DMS 273 (cell line): ENCODE data around the gene SLC51B.
"Not testable (repeated sequence)": the region's sequence is repeated elsewhere in the genome, so short reads cannot be mapped to it uniquely, and the experiment has no call there.

Source experiments
- DNase-seq: peaks from one replicate; lab custom pipeline; 2025; ENCODE audit not compliant: unreplicated experiment; lab: John Stamatoyannopoulos, UW

The SLC51B gene

DNA sequence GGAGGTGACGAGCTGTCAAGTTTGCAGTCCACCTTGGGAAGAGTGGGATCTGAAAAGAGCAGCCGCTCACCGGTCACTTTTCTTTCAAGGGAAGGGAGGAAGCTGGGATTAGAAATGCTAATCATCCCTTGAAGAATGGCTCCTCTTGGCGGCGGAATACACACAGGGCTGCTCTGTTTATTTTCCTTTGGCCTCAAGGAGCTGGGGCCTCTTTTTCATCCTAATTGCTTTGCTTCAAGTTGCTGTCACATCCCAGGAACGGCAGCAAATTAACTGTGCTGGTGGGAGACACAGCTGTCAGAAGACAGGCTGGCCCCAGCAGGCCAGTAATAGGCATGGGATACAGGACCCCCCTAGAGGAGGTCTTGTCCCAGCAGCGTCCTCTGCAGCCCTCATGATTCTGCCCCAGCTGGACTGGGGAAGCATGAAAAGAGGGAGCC is 38.1 kb downstream of the SLC51B start:
- DNase-seq: no peak

DNA sequence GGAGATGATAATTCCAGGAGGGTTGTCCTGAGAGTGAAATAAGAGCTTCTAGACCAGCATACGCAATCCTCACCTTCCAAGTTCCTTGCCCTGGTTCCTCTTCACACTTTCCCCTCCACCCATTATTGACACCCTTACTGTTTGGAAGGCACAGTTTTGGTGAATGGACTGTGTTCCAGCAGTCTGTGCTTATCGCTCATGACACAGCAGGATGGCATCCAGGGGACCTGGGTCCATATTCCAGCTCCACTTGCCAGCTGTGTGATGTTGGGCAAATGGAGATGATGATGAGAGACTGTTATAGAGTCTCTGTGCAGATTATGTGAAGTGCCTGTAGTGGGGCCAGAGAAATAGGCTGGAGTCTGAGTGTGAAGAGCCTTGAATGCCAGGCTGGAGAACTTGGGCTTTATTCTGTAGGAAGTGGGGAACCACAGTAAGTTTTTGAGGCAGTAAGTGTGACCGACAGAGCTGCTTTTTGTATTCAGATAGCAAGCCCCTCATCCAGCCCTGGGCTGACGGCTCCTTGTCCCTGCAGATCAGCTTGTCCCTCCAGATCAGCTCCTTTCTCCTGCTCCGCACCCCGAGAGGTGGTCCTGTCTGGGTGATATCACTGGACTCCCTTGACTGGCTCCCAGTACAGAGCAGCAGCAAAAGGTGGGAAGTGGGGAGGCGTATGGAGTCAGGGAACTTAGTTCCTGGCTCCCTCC is 39.5 kb downstream of the SLC51B start:
- DNase-seq: no peak

DNA sequence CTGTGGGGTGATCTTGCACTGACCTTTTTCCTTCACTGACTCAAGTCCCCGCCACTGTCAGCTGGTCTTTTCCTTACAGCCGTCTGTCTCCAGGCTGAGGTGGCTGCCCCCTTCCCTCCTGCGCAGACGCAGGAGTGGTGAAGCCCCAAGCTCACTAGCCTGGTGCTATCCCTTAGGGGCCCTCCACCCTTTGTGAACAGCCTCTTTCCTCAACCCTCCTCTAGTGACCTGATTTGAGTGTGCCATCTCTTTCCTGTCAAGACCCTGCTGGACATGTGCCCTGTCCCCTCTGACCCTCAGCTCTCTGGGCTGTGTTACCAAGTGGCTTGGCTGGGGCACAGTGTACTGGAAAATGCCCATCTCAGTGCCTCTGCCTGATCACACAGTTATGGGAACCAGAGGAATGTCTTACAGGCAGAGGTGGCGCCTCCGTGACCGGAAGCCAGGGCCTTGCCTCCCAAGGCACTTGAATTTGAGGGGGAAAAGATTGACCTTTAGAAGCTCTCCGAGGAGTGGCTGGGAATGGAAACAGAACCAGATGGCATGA is 40.1 kb downstream of the SLC51B start:
- no peak for DNase-seq

DNA sequence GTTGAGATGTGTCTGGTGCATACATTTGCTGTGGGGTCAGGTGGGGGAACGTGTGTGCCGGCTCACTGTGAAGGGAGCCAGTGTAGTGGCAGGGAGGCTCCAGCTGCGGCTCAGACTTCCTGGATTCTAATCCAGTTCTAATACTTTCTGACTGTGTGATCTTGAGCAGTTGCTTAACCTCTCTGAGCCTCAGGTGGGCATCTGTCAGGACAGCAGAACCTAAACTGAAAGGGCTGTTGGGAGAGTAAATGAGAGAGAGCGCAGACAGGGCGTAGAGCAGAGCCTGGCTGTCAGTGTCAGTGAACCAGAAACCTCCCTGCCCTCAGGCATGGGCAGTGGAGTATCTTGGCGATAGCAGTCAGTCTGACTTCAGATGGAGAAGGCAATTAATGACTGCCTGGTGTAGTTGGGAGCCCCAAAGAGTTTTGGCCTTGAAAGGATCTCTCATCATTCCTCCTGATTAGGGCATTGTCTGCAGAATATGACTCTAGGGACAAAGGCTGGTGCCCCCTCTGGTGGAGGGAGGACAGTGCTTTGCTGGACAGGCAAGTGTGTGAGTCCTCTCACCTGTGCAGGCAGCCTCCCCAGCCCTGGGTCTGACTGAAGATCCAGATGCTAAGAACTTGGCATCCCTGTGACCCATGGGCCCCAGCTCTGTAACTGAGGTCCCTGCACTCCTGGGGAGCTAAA is 40.9 kb downstream of the SLC51B start:
- DNase-seq: peak; percentile 23

DNA sequence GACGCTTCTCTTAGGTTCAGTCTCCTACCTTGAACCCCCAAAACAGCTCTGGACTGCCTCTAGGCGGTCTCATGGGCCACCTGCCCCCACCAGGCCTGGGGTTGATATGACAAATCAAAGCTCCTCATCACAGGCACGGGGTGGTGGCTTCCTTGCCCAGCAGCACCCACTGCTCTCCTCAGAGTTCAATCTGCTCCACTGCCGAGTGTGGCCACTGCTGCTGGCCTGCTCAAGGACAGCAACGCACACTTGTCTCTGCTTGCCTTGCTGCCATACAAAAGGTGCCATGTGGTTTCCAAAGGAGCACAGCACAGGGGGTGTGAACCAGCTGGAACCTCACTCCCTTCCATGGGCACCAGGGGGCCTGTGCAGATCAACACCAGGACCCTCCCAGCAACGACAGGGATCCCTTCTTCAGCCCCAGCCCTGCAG is 41.5 kb downstream of the SLC51B start:
- DNase-seq: peak; percentile 52

DNA sequence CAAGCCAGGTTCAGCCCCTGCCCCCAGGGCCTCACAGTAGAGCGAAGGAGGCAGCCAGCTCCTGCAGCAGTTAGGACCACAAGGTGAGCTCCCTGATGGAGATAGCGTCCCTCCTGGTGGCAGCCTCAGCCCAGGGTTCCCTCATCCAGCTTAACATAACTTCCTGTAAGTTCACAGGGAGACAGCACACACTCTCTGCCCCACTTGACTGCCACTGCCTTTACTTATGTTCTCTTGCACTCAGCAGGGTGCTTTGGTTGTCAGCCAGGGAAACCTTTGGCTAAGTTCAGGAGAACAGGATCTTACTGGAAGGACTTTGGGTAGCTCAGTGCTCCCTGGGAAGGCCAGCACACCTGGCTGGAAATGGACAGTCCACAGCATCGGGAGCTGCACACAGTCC is 42.2 kb downstream of the SLC51B start:
- no peak for DNase-seq

DNA sequence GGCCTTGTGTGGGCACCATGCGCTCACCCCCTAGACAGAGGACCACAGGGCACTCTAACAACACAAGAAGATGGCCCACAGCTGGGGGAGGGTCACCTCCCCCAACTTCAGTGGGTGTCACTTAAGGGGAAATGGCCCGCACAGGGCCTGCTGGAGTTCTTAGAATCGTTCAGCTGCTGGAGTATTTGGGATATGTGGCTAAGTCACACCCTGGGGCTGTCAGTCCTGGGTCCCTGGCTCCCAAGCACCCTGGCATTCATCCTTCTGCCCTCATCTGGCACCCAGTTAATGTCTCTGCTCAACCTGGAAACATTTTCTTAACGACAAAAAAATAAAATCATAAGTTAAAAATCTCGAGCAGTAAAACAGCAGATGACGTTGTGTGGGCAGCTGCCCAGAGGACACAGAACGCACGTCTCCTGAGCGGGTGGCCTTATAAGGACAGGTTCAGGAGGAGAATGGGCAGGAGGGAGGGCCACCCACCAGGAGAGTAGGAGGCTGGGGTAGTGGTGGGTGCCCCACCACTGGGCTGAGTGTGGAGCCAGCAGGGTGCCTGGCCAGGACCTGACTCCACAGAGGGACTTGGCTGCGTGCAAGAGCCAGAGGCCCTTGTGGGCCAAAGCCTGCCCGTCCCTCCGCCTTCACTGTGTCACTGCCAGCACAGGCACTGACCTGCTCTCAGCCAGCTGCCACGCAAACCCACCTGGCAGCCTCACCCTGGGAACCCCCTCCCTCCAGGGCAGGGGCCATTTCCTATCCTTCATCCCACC is 42.9 kb downstream of the SLC51B start:
- DNase-seq: no peak

DNA sequence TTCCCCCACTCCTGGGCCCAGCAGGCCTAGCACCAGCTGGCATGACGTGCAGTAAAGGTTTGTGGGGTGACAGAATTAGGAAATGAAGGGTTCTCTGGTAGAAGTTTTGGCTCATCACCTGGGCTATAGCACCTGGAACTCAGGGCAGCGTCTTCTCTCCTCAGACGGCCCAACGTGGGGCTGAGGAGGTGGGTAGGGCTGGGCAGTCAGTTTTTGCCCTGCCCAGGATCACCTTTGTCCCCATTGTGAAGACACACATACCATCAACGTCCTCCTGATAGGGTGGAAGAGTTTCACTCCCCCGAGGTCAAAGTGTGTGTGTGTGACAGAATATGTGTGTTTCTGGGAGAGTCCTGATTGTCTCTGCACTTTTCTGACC is 43.4 kb downstream of the SLC51B start:
- DNase-seq: no peak

DNA sequence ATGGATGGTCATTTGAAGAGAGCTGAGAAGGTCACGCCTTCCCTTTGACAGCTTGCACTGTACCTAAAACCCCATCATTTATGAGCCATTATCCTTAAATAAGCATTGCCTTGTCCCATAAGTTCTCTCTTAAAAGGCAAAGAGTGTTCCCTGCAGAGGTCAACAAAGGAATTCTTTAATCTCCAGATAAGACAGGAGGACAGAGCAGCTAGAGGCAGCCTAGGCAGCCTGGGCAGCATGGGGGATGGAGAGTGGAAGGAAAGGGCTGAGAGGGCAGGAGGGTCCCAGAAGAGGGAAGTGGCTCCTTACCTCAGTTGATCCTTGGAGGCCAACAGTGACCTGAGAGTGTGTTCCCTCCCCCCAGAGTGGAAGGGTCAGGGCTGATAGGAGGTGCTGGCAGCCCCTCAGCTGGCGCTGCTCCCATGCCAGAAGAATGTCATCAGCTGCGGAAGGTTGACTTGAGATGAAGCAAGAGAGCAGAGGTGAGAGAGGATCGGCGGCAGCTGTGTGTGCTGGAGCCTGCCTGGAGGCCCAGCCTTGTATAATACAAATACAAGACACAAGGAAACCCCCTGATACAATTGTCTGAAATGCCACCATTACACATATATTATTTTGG is 44.1 kb downstream of the SLC51B start:
- no peak for DNase-seq

DNA sequence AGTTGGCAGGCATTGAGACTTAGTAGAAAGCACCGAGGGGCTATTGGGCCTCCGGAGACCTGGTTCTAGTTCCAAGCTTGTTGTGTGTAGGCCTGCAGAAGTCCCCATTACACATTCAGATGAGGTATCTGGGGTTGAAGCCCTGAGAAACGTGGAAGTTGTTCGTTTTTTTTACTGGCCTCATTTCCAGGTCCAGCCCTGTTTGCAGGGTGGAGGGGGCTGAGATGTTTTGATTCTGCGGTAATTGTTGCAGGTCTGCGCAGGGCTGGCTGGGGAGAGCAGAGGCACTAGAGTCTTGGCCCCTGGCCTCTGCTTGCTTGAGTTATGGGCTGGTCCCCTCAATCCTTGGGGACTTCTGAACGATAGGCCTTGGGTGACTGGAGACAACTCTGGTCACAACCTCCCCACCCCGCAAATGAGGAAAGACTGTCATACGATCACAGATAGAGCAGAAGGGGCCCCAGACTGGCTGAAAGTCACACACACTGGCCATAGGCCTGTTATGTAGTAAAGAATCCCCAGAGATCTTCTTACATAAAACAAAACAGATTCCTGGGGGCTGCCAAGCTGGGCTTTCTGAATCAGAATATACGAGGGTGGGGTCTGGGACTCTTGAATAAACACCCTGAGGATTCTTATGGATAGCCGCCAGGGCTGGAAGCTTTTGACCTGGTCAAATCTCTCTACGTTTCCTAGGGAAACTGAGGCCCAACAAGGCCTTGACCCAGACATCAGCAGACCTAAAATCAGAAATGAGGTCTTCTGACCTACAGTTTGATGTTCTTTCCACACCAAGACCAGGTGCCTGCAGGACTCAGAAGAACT is 47.0 kb downstream of the SLC51B start:
- DNase-seq: no peak

DNA sequence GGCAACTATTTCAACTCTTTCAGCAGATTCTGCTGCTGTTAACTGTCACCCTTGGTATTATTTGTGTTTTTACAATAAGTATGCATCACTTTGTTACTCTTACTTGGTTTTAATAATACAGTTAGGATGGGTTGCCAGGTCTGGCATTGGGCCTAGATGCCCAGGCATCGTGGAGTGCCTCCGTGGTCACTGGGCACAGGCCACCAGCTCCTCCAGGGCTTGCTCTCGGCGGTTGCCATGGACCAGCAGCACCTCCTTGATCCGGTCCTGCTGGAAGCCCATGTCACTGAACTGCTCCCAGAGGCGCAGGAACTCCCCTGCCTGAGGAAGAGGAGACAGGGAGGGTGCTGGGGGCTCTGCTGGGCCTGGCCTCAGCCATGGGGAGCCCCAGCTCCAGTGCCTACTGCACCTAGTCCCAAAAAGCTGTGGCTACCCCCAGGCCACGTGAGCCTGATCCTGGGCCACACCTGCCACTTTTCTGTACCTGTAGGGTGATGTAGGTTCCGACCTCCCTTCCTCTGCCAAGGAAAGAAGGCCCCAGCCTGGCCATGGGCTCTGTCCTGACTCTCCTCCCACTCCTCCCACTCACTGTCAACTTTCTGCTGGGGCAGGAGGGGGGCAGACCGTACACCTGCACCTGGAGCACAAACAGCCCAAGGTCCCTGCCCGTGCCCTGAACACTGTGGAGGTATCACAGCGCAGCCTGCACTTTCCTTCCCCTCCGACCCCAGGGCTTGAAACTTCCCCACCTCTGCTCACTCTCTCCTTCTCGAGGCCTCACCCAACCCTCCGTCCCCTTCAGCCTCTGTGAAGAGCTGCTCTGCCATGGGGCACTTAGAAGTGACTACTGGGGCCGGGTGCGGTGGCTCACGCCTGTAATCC is 48.0 kb downstream of the SLC51B start:
- DNase-seq: no peak

DNA sequence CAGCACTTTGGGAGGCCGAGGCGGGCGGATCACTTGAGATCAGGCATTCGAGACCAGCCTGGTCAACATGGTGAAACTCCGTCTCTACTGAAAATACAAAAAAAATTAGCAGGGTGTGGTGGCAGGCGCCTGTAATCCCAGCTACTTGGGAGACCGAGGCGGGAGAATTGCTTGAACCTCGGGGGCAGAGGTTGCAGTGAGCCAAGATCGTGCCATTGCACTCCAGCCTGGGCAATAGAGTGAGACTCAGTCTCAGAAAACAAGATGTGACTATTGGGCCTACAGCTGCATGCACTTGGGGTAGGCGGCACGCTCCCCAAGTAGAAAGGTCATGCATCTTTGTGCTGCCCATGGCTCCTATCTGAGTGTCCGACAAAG is 48.6 kb downstream of the SLC51B start:
- DNase-seq: not testable (repeated sequence)

DNA sequence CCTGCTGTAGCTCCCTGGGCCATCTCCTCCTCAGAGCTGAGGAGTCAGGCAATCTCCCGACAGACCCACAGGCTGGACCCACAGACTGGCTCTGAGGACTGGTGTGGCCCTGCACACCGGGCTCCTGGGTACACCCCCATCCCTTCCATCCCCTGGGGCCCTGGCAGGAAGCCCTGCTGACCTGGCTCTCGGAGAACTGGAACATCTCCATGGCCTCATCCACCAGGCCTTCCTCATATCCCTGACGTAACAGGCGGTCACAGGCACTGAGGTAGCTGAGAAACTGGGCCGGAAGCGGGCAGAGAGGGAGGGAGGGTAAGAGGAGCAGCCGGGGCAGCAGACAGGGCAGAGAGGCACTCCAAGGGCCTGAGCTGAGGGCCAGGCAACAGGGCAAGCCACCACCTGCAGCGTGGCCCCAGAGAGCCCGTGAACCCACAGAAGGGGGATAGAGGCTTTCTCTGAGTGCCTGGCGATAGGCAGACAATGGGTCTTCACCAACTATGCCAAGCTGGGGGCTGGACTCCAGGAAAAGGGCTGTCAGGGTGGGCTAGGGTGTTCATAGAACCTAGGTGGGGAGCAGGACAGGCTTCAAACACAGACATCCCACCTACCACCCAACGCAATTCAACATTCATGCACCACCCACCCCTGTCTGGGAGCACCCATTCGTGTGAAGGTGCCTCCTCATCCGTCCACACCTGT is 49.3 kb downstream of the SLC51B start:
- no peak for DNase-seq

DNA sequence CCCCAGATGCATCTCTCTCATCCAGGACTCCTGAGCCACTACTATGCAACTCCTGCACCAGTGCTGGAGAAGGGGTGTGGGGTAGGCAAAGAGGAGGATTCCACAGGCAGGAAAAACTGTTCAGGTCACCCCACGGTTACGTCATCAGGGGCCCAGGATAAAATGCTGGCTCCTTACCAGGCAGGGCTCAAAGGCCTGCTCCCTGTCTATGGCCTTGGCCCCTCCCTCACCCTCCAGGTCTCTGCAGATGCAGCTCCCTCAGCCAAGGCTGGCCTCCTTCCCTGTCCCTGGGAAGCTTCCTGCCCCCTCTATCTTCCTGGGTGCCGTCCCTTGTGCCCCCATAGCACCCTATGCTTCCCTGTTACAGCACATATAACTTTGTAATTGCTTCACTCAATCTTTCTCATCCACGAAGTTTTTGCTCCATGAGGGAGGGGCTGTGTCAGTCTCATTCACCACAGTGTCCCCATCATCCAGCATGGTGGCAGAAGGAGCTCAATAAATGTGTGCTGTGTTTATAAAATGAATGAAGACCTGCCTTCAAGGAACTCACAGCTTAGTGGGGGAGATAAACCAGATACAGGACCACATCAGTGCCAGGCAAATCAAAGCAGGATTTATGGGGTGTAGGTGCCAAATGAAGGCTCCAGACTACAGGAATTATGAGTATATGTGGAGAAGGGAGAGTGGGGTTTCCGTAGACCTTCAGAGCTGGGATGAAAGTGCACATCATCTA is 50.0 kb downstream of the SLC51B start:
- DNase-seq: no peak

DNA sequence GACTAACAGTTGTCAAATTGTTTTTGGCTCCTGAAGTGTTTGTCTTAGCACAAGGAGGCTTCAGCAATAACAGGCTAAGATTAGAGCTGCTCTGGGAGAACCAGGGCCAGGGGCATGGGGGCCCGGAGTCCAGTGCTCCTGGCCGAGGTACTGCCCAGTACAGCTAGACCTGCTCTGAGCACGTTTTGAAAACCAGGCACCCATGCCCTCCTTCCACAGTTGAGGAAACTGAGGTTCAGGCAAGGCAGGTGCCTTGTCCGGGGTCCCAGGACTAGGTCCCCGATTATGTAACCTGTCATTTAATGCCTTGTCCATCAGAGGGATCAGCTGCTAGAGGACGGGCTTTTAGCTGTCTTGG is 50.5 kb downstream of the SLC51B start:
- DNase-seq: no peak

DNA sequence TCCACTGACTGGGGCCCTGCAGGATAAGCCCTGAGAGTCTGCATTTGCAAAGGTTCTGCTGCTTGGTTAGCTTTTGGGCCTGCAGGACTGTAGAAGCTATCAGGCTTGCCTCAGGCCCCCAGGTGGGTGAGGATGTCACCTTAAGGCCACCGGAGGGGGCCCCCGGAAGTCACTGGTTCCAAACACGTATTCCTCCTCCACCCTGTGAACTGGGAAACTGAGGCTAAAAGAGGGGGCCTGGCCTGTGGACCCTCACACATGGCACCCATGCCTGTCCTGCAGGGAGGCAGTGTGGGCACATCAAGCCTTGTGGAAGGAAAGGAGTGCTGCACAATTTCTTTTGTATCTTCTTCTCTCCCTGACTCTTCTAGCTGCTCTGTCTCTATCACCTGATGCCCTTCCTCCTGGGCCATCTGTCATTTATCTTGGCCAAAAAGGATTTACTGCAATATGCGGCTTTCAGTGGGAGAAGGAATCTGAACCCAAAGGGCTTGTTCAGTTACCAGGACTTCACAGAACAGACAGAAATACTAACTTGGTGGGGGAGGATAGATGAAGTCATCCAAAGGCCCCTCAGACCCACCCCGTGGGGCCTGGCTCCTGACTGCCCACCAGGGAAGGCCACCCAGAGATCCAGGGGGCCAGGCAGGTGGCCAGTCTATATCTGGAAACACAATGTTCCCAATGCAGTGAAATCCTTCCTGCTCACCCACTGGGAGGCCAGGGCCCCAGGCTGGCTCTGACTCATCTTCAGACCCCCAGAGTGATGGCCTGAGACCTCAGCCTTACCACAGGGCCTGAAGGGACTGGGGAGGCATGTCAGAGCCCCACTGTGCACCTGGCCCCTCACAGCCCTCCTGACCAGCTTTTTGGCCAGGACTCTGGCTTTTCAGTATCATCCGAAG is 51.5 kb downstream of the SLC51B start:
- peak; percentile 7 for DNase-seq

DNA sequence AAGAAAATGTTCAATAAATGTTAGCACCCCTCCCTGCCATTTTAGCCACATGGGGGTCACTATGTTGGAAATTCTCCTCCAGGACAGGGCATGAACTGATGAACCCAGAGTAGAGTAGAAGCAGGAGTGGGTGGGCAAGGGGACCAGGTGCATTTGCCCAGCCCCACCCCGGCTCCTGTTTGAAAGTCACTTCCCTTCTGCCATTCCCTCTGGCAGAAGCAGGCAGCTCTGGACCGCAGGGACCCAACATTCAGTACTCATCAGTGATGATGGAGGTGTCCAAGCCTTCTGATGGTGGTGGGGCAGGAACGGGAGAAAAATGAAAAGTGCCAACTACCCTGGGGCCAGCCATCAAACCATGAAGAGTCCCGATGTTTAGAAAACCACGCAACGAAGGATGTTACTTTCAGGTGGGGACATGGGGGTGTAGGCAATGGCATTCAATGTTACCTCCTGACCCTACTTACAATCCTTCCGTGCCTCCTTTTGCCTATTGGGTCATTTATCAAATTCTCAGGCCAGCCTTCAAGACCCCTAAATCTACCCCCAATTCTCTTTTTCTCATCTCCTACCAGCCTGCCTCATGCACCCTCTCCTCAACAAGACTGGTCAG is 52.6 kb downstream of the SLC51B start:
- no peak for DNase-seq
